ENCODE results near the gene SLC35E3. TPM values are rescaled to one million over a fixed set of nuclear protein-coding genes. Genes with fewer than 3 reads are reported as not detected.
A peak's percentile ranks its signal among the peaks of the same experiment; 100 is the strongest.

Gene SLC35E3
- total RNA-seq, 2 experiments from 2014 or later = 26.6 to 39.1 TPM

DNA sequence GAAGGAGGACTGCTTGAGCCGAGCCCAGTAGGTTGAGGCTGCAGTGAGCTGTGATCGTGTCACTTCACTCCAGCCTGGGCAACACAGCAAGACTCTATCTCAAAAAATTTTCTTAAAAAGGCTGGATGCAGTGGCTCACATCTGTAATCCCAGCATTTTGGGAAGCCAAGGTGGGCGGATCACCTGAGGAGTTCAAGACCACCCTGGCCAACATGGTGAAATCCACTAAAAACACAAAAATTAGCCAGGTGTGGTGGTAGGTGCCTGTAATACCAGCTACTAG, 44.9 kb downstream of the SLC35E3 start:
- intact Hi-C loops (cut with micrococcal nuclease; ENCODE audit: unreplicated experiment) = no loop called here

DNA sequence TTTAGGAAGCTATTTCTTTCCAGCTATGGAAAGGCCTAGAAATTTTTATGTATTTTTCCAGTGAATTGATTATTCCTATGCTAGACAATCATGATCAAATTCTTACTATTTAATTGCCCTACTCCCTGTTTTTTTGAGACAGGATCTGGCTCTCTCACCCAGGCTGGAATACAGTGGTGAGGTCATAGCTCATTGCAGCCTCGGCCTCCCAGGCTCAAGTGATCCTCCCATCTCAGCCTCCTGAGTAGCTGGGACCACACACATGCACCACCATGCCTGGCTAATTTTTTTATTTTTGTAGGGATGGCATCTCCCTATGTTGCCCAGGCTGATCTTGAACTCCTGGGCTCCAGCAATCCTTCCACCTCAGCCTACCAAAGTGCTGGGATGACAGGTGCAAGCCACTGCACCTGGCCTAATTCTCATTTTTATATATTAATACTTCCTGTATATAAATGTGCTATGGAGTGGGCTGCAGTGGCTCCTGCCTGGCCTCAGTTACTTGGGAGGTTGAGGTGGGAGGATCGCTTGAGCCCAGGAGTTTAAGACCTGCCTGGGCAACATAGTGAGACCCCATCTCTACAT, 46.0 kb downstream of the SLC35E3 start:
- BruUV-seq (replicated peaks) = no TSS peak
- peaks cover 76% of the 10 kb centered on the region for H3K4me1 ChIP-seq (ENCODE audit: insufficient read depth, low read length, poor library complexity, severe bottlenecking)
- peak overlapping the region; percentile 76 for H3K27ac ChIP-seq (ENCODE audit: low read depth, low read length, poor library complexity, severe bottlenecking)
- DNase-seq (ENCODE audit: low spot score) = no peak
- no peaks in the 10 kb centered on the region for H4K20me1 ChIP-seq (ENCODE audit: insufficient read depth, low read length)
- POLR2A ChIA-PET = interaction anchor here (0.7 to 4.8 kb wide), 4 partner anchors 10 to 17 kb away, joined by 3 to 28 read pairs (median 3); partner anchors contain the start of gene MDM2
- TF ChIP-seq, protein P1, sequence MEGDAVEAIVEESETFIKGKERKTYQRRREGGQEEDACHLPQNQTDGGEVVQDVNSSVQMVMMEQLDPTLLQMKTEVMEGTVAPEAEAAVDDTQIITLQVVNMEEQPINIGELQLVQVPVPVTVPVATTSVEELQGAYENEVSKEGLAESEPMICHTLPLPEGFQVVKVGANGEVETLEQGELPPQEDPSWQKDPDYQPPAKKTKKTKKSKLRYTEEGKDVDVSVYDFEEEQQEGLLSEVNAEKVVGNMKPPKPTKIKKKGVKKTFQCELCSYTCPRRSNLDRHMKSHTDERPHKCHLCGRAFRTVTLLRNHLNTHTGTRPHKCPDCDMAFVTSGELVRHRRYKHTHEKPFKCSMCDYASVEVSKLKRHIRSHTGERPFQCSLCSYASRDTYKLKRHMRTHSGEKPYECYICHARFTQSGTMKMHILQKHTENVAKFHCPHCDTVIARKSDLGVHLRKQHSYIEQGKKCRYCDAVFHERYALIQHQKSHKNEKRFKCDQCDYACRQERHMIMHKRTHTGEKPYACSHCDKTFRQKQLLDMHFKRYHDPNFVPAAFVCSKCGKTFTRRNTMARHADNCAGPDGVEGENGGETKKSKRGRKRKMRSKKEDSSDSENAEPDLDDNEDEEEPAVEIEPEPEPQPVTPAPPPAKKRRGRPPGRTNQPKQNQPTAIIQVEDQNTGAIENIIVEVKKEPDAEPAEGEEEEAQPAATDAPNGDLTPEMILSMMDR (conservative IDR thresholded peaks at IDR 0.05; ENCODE audit: low read length) = no peak
- no peak for TF ChIP-seq EZH2phosphoT487 (IDR thresholded peaks at IDR 0.05; ENCODE audit: borderline replicate concordance, low read depth, low read length)
- H3K4me2 ChIP-seq (ENCODE audit: low read length) = peak overlapping the region; percentile 43; the same call in 1 of the 2 replicates
- no peaks in the 10 kb centered on the region for H3K9me3 ChIP-seq (ENCODE audit: low read length)
- no peak overlapping the region for H3K4me3 ChIP-seq (ENCODE audit: low read depth, low read length, poor library complexity, severe bottlenecking)
- 0 out of 2 replicates have a peak overlapping the region, but pooled peaks have one; percentile 19 for H2AFZ ChIP-seq (ENCODE audit: low read length)
- H3K36me3 ChIP-seq (ENCODE audit: insufficient read depth, low read length) = no peaks in the 10 kb centered on the region; the same call in 1 of the 2 replicates
- H3K79me2 ChIP-seq (ENCODE audit: insufficient read depth, low read depth, low read length) = no peaks in the 10 kb centered on the region
- CTCF ChIA-PET (ENCODE audit: unreplicated experiment) = no interaction called here
- H3K9me2 ChIP-seq (ENCODE audit: insufficient read depth, low read length) = no peaks in the 10 kb centered on the region
- intact Hi-C loops (cut with micrococcal nuclease; ENCODE audit: unreplicated experiment) = no loop called here

More for the DNA sequence above, 44.9 kb downstream of the SLC35E3 start:
- Histone ChIP-seq H3K4me3 (ENCODE audit: low read depth, low read length, poor library complexity, severe bottlenecking) (no peak overlapping the region), H3K79me2 (ENCODE audit: insufficient read depth, low read depth, low read length) (no peaks in the 10 kb centered on the region), H3K9me3 (ENCODE audit: low read length) (no peaks in the 10 kb centered on the region), H3K4me2 (ENCODE audit: low read length) (peak overlapping the region; percentile 51), H3K27ac (ENCODE audit: low read depth, low read length, poor library complexity, severe bottlenecking) (peak overlapping the region; percentile 48), H3K9me2 (ENCODE audit: insufficient read depth, low read length) (no peaks in the 10 kb centered on the region), H2AFZ (ENCODE audit: low read length) (no peak overlapping the region; the same call in 1 of the 2 replicates), H4K20me1 (ENCODE audit: insufficient read depth, low read length) (no peaks in the 10 kb centered on the region), H3K4me1 (ENCODE audit: insufficient read depth, low read length, poor library complexity, severe bottlenecking) (peaks cover 83% of the 10 kb centered on the region), H3K36me3 (ENCODE audit: insufficient read depth, low read length) (no peaks in the 10 kb centered on the region; the same call in 1 of the 2 replicates)
- BruUV-seq (replicated peaks) = no TSS peak
- ChIA-PET POLR2A (interaction anchor here (1.2 to 4.8 kb wide), 2 partner anchors 16 to 17 kb away, joined by 3 to 28 read pairs; partner anchors contain the start of gene MDM2), CTCF (ENCODE audit: unreplicated experiment) (no interaction called here)
- no peak for DNase-seq (ENCODE audit: low spot score)
- no peak for TF ChIP-seq EZH2phosphoT487 (IDR thresholded peaks at IDR 0.05; ENCODE audit: borderline replicate concordance, low read depth, low read length)
- TF ChIP-seq, protein P1 (conservative IDR thresholded peaks at IDR 0.05; ENCODE audit: low read length) = no peak

DNA sequence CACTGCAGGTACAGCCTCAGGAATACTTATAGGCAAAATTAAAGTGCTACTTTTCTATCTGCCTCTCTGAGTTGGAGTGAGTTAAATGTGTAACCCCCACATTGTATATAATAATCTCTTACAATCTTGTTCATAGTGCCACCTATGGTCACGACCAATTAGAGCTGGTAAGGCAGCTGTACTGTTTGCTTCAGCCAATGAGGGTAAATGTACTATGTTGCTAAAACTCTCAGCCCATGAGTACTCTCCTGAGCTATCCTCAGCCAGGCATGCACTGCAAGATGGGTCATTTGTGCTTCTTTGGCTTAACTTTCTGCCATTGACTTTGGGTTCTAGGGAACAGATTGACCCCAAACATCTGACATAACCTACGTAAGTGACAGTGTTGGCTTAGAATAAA, 47.0 kb downstream of the SLC35E3 start:
- Histone ChIP-seq H3K27ac (ENCODE audit: low read depth, low read length, poor library complexity, severe bottlenecking) (peak overlapping the region; percentile 76), H3K4me1 (ENCODE audit: insufficient read depth, low read length, poor library complexity, severe bottlenecking) (peaks cover 67% of the 10 kb centered on the region), H3K79me2 (ENCODE audit: insufficient read depth, low read depth, low read length) (no peaks in the 10 kb centered on the region), H3K9me3 (ENCODE audit: low read length) (no peaks in the 10 kb centered on the region), H3K4me2 (ENCODE audit: low read length) (peak overlapping the region; percentile 43), H3K4me3 (ENCODE audit: low read depth, low read length, poor library complexity, severe bottlenecking) (no peak overlapping the region), H2AFZ (ENCODE audit: low read length) (peak overlapping the region; percentile 19; the same call in 1 of the 2 replicates), H3K36me3 (ENCODE audit: insufficient read depth, low read length) (no peaks in the 10 kb centered on the region; the same call in 1 of the 2 replicates), H3K9me2 (ENCODE audit: insufficient read depth, low read length) (no peaks in the 10 kb centered on the region), H4K20me1 (ENCODE audit: insufficient read depth, low read length) (no peaks in the 10 kb centered on the region)
- POLR2A ChIA-PET = interaction anchor here (0.6 to 4.8 kb wide), 9 partner anchors 9 to 46 kb away, joined by 3 to 28 read pairs (median 4); partner anchors contain the start of gene MDM2
- CTCF ChIA-PET (ENCODE audit: unreplicated experiment) = interaction anchor here (0.7 kb wide), 1 partner anchor 19 kb away, joined by 3 read pairs; no protein-coding TSS in a partner anchor
- BruUV-seq (replicated peaks) = no TSS peak
- TF ChIP-seq, protein P1 (conservative IDR thresholded peaks at IDR 0.05; ENCODE audit: low read length) = peak; percentile 61
- TF ChIP-seq EZH2phosphoT487 (IDR thresholded peaks at IDR 0.05; ENCODE audit: borderline replicate concordance, low read depth, low read length) = no peak
- DNase-seq (ENCODE audit: low spot score) = peak; percentile 87
- intact Hi-C loops (cut with micrococcal nuclease; ENCODE audit: unreplicated experiment) = no loop called here
